ENCODE data around the gene IFNAR2.

GRCh38 chr21:33229784-33230544, at the start of gene IFNAR2:
- TF ChIP-seq CTCF (IDR thresholded peaks at IDR 0.05; ENCODE audit: low read depth, low read length) = no peak
- peak; percentile 65 for TF ChIP-seq POLR2A (IDR thresholded peaks at IDR 0.05; ENCODE audit: extremely low read depth, insufficient read length)
- no peak for TF ChIP-seq MYC (IDR thresholded peaks at IDR 0.05; ENCODE audit: low read depth, low read length)
- TF ChIP-seq MAX (IDR thresholded peaks at IDR 0.05; ENCODE audit: low read depth, low read length) = 0 out of 2 replicates have a peak, but pooled peaks have one; percentile 2

Data from NB4 (cell line).